Stimulated activated CD4-positive, alpha-beta T cell treated with anti-CD3 and anti-CD28 coated beads, Interleukin-15, amount 100 ng/mL, for 48 hours (primary cell): ENCODE measurements around the gene NHSL2.
"Not testable (repeated sequence)": the region's sequence is repeated elsewhere in the genome, so short reads cannot be mapped to it uniquely, and the experiment has no call there.

Source experiments
- DNase-seq, 2 donors: peaks; one replicate each; pipeline ENCODE4 v3.0.0-alpha.2; 2020; ENCODE audit warnings: low read depth in 2 of 2

The NHSL2 gene

DNA sequence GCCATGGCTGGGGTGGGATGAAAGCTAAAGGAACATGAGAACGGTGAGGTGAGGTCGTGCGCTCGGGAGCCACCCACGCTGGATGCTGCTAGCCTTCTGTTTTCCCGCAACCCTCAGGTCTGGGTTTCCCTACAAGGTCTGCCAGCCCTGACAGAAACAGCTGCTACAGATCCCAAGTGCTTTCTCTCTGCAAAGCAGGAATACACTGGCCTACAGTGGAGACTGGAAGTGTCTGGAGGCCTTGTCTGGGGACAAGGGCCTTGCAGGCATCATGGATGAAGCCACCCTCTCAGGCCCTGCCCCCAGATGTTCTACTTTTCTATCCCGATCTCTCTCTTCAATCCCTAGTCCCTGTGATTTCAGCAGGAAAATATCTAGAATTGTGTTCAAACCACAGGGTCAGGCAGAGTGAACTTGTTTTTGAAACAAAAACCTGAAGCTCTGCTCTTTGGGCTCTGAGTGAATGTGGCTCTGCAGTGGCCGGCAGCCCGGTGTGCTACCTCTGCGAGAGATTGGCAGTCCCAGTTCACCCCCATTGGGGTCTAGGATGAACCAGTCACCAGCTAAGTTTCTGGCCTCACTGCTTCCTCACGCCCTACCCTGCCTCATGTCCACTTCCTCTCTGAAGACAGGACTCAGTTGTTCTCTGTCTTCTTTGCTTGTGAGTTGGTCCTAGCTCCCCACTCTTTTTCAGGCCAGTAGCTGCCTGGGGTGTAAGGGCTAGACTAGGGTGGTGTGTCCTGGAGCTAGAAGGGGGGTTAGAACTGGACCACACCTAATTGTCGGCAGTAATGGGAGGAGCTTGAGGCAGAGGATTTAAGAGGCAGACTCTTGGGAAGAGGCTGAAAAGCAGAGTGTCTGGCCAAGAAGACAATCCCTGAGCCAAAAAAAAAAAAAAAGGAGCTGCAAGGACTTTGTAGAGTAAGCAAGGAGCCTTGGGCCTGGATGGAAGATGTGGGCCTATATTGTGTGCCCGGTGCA, 131.5 kb downstream of the NHSL2 start:
- DNase-seq: no peak

- no peak for DNase-seq
These were observed 132.2 kb downstream of the NHSL2 start for GRCh38 chrX:72042852-72043248.

DNA sequence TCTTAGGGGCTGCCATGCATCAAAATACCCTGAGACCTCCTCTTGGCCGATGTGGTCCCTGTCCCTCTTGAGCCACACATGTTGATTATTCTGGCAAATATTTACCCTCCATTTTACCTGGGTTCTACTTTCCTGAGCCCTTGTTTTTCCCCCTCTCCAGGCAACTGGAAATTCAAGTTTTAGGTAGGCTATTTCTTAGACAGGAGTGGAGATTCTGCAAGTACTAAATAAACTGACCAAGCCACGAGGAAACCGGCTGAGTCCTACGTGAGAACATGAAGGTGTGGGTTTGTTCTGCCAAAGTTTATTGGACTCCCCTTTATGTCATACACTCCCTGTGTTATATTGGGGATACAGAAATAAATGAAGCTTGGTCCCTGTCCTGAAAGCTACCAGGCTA, 133.0 kb downstream of the NHSL2 start:
- no peak for DNase-seq

DNA sequence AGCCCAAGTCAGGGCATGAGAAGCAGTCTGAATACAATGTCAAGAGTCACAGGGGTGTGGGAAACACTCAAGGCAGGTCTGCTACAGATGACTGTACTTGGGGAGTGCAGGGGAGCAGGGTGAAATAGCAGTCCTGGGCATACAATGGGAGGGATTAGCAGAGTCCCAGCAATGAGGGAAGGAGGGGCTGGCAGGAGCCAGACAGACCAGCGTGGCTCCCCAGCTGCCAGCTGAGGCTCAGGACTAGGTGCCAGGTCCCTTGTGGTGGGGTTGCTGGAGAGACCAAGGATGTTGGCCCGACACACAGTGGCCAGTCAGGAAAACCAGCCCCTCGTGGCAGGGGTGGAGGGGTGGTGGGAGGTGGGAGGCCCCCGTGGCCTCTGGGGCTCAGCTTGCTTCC, 134.5 kb downstream of the NHSL2 start:
- DNase-seq: no peak

DNA sequence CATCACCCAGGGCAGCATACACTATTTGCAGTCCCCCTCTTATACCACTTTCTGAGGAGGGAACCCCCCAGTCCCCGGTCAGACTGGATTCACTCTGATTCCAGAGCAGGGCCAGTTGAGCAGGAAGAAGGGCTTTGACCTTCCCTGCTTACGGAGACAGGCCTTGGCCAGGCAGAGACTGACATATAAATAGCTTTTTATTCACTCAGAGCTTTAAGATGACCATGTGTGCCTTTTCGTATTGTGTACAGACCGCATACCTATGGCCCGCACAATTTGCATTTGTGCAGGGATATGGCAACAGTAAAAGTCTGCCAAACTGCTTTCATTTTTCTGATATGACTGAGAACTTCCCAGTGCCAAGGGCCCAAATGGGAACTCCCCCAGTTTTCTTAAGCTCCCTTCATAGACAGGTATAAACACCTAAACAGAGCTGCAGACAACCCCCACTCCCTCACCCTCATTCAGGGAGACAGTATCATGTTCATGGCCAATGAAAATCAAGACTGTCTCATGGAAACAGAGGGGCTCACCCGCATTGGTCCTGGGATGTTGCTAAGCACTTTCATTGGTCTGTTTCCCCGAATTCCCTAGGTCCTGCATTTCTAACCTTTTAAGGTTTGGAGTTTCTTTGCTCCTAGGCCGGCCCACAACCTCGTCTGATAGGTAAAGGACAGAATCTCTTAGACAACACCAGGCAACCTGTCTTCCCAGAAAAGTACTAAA, 135.1 kb downstream of the NHSL2 start:
- no peak for DNase-seq

- DNase-seq: no peak
These were observed 135.8 kb downstream of the NHSL2 start for GRCh38 chrX:72046447-72046846.

DNA sequence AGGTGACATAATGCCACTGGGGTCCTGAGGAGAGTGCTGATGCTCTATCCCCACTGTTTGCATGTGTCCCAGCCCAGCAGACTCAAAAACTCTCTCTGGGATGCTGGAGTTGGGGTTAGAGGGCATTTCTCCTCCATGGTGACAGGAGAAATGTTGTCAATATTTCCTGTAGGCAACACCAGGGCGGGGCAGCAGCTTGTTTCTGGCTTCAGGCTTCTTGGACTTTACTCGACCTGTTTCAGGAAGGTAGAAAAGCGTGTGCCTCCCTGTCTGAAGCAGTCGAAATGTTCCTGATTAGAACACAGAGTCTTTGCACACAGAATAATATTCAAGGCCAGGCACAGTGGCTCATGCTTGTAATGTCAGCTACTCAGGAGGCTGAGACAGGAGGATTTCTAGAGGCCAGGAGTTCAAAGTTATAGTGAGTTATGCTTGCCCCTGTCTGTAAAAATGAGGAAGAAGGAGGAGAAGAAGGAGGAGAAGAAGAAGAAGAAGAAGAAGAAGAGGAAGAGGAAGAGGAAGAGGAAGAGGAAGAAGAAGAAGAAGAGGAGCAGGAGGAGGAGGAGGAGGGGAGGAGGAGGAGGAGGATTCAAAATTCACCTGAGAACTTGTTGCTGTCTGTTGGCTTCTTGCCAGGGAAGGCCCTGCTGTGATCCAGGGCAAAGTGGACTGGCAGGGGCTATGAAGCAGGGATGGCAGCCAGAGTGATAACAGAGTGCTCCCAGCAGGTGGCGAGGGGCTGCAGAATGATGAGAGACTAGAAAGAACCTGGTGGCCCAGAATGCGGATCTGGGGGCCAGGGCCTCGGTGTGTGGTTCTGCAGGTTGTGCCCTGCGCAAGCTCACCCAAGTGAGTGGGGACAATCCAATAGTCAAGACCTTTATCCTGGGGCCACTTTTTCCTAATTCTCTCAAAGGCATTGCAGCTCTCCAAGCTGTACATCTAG, 138.1 kb downstream of the NHSL2 start:
- no peak for DNase-seq

DNA sequence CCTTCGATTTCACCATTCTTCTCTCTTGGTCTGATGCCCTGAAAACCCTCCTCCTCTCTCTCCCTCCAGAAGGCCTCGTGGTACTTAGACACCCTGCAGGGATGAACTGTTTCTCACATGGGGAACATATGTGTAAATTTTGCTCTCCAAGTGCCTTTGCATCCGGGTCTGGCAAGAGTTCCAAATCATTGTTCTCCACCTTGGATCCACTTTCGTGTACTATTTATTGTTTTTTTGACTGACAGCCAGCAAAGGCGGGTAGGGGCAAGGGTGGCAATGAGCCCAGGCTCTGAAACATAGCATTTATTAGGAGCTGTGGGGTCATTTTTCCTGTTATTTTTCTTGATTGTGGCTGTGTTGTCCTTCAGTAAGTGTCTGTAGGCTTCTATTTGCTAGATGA, 139.4 kb downstream of the NHSL2 start:
- DNase-seq: no peak

DNA sequence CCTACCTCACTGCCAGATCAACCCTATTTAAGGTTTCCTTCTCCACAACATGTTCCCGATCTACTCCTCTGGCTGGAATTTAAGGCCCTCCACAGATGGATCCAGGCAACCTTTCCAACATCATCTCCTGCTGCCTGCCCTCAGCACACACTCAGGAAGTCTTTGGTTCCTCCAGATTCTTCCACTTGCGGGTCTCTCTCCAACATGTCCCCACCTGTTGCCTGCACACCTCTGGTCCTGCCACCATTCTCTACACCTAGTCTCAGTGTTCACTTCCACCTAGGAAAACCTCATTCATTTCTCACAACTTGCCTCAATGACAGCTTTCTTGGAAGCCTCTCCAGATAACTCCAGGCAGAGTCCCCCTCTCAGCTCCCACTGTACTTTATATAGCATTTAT, 140.9 kb downstream of the NHSL2 start:
- DNase-seq: no peak

- no peak for DNase-seq
These were observed 141.9 kb downstream of the NHSL2 start for GRCh38 chrX:72052415-72053090.

- DNase-seq: no peak
These were observed 142.9 kb downstream of the NHSL2 start for GRCh38 chrX:72053508-72053907.

- no peak for DNase-seq
These were observed 144.3 kb downstream of the NHSL2 start for GRCh38 chrX:72054779-72055489.

DNA sequence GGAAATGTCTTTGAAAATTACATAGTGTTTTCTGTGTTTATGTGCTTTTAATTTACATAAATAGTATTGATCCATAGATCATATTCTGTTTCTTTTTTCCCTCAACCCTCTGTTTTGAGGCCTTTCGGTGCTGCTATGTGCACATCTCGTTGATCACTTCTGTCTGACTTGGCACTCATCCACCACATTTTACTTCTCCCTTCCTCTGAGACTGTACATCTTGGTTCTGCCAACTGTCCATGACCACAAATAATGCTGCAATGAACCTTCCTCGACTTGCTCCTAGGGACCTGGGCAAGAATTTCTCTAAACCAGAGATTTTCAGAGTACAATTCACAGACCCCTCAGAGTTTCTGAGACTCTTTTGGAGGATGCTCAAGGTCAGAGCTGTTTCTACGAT, 146.7 kb downstream of the NHSL2 start:
- DNase-seq: no peak

- no peak for DNase-seq
These were observed 147.2 kb downstream of the NHSL2 start for GRCh38 chrX:72057849-72058248.

DNA sequence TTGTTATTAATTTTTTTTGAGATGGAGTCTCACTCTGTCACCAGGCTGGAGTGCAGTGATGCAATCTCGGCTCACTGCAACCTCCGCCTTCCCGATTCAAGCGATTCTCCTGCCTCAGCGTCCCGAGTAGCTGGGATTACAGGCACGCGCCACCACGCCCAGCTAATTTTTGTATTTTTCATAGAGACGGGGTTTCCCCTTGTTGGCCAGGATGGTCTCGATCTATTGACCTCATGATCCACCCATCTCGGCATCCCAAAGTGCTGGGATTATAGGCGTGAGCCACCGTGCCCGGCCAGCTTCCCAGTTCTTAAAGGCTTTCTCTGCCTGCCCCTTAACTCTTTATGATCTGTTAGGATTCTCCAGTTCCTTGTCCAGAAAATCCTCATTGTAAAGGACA, 147.7 kb downstream of the NHSL2 start:
- not testable (repeated sequence) for DNase-seq

- no peak for DNase-seq
These were observed 149.7 kb downstream of the NHSL2 start for GRCh38 chrX:72060196-72060920.

GRCh38 chrX:72060921-72061490, 150.4 kb downstream of the NHSL2 start:
- DNase-seq: no peak

DNA sequence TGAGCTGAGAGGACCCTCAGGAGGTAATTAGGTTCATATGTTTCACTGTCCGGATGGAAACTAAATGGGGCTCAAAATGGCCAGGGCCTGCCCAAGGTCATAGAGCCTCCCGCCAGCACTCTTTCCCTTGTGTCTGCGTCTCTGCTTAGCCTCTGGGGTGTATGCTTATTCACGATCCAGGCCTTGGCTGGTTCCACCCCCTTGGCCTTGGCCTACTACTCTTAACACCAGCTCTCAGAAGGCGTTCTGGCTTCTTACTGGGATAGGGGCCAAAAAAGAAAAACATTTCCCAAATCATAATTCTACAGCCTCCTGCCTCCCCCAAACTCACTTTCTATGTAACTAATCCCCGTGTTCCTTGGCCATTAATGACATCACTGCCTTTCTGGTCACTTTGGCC, 152.3 kb downstream of the NHSL2 start:
- no peak for DNase-seq

GRCh38 chrX:72069350-72070160, 158.9 kb downstream of the NHSL2 start:
- DNase-seq: no peak
